Astrocyte (in vitro differentiated cells and primary cell): ENCODE results near the gene CCDC15.

Source experiments
- EZH2 ChIP-seq: IDR thresholded peaks from 2 replicates; pipeline ENCODE4 v1.6.1; 2012; ENCODE audit warnings: mild to moderate bottlenecking, low read length, inconsistent platforms; ENCODE audit not compliant: insufficient read depth
- TF ChIP-seq, protein P1 (sequence below): IDR thresholded peaks from 2 replicates; pipeline ENCODE4 v1.5.1; 2011; ENCODE audit warnings: low read depth, mild to moderate bottlenecking, inconsistent platforms, low read length, moderate library complexity; ENCODE audit not compliant: insufficient read depth

DNA sequence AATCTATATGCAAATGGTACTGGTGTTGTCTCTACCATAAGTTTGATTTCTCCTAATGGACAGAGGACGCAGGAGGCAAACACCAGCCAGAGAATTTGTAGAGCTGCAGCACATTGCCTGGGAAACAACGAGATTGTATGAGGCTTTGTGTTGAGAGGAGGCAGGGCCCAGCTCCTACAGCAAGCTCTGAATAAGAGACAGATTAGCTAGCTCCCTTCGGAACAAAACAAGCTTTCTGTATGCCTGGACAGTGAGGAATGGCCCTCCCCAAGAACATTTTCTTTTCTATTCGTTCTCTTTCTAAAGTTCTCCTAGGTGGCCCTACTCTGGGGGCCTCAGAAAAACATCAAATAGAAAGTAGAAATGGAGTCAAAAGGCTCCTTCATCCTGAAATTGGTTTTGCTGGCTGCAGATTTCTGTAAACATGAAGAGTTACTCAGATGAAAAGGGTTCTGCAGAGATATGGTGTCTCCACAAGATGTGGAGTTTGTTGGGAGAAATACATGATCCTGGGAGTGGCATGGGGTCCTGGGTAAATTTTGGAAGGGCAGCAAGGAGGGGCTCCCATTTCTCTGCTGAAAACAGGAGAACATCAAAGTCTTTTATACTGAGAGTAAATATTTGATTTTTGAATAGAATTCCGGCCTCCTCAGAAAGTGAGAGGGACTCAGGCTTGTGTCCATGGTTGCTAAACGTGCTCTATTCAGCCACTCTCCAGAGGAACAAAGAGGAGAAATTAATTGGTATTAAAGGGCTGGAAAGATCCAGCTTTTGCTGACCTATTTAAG lies 11.3 kb upstream of the CCDC15 start:
- TF ChIP-seq, protein P1, sequence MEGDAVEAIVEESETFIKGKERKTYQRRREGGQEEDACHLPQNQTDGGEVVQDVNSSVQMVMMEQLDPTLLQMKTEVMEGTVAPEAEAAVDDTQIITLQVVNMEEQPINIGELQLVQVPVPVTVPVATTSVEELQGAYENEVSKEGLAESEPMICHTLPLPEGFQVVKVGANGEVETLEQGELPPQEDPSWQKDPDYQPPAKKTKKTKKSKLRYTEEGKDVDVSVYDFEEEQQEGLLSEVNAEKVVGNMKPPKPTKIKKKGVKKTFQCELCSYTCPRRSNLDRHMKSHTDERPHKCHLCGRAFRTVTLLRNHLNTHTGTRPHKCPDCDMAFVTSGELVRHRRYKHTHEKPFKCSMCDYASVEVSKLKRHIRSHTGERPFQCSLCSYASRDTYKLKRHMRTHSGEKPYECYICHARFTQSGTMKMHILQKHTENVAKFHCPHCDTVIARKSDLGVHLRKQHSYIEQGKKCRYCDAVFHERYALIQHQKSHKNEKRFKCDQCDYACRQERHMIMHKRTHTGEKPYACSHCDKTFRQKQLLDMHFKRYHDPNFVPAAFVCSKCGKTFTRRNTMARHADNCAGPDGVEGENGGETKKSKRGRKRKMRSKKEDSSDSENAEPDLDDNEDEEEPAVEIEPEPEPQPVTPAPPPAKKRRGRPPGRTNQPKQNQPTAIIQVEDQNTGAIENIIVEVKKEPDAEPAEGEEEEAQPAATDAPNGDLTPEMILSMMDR = no peak
- no peak for TF ChIP-seq EZH2
